ENCODE results near the gene DYRK1B.
"Not testable (repeated sequence)": the region's sequence is repeated elsewhere in the genome, so short reads cannot be mapped to it uniquely, and the experiment has no call there.

DYRK1B gene

GRCh38 chr19:39811064-39811463 lies 22.9 kb downstream of the DYRK1B start:
- no peak for DNase-seq (ENCODE audit: low read depth in 1 of 2, low spot score in 1 of 2)

DNA sequence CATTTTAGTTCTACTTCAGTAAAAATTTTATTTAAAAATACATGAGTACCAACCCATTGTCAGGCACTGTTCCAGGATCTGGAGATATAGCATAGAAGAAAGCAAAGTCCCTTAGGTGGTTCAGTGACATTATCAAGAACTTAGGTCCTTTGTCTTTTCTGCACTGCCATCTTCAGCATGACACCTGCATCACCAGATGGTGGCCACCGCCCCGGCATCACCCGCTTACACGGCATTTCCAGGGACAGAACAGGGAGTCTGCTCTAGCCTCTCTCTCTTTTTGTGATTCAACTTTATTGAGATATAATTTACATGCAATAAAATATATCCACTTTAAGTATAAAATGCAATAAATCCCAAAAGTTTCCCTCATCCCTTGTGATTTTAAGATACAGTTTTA lies 23.5 kb downstream of the DYRK1B start:
- no peak for DNase-seq (ENCODE audit: low read depth in 1 of 2, low spot score in 1 of 2)

DNA sequence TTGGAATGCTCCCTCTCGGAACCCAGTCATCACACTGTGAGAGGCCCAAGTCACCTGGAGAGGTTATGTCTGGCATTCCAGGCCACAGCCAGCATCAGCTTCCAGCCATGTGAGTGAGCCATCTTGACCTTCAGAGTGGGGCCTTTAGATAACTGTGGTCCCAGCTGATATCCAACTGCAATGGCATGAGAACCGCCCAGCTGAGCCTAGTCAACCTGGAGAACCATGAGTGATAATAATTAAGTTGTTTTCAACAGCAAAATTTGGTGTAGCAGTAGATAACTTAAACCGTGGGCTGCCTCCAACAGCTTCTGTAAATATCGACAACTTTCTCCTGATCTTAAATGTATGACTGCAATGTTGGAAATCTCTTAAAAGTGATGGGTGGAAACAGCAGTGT lies 24.6 kb downstream of the DYRK1B start:
- DNase-seq (ENCODE audit: low read depth in 1 of 2, low spot score in 1 of 2): no peak

DNA sequence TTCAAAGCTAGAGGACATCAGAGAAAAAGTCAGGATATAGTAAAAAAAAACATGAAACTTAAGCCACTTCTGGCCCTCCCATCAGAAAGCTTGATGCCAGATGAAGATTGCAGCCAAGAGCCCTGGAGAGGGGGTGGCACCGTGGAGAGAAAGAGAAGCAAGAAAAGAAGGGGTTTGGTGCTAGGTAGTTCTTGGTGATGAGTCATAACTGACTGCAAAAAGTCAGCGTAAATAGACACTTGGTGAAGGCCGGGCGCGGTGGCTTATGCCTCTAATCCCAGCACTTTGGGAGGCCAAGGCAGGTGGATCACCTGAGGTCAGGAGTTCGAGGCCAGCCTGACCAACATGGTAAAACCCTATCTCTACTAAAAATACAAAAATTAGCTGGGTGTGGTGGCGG lies 25.3 kb downstream of the DYRK1B start:
- DNase-seq (ENCODE audit: low read depth in 1 of 2, low spot score in 1 of 2): not testable (repeated sequence)

GRCh38 chr19:39807846-39808364 lies 26.1 kb downstream of the DYRK1B start:
- no peak for DNase-seq (ENCODE audit: low read depth in 1 of 2, low spot score in 1 of 2)

DNA sequence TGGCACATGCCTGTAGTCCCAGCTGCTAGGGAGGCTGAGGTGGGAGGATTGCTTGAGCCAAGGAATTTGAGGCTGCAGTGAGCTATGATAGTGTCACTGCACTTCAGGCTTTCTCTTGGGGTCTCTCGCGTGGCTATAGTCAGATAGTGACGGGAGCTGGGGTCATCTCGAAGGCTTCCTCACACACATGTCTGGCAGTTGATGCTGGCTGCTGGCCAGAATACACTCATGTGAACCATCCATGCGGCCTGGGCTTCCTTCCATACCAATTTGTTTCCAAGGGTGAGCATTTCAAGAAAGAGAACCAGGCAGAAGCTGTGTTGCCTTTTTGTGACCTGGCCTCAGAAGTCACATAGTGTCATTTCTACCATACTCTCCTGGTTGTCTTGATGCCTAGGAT lies 28.9 kb downstream of the DYRK1B start:
- DNase-seq (ENCODE audit: low read depth in 1 of 2, low spot score in 1 of 2): no peak

- DNase-seq (ENCODE audit: low read depth in 1 of 2, low spot score in 1 of 2): no peak
Observed at GRCh38 chr19:39802958-39803357, 31.0 kb downstream of the DYRK1B start.

DNA sequence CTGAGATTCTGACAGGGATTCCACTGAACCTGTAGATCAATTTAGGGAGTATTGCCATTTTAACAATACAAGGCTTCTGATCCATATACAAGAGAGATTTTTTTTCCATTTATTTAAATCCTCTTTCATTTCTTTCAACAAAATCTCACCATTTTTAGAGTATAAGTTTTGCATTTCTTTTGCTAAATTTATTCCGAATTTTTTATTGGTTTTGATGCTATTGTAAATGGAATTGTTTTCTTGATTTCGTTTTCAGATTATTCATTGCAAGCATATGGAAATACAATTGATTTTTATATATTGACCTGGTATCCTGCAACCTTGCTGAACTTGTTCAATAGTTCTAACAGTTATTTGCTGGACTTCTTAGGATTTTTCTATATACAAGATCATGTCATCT lies 36.9 kb downstream of the DYRK1B start:
- no peak for DNase-seq (ENCODE audit: low read depth in 1 of 2, low spot score in 1 of 2)

DNA sequence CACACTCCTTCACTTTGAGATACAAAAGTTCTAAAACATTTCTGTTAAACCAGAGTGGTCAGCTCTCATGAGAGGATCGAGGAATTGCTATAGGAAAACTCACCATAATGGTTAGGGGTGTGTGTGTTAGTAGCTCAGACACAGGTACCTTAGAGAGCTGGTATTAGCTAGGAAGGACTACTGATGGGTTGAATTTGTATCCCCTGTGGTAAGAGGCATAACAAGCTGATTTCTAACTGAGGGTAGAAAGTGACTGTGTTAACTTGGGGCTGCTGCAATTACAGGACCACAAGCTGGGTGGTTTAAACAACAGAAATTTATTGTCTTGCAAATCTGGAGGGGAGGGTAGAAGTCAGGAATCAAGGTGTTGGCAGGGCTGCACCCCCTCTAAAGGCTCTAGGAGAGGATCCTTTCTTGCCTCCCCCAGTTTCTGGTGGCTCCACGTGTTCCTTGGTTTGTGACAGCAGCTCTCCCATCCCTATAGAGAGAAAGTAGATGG lies 37.9 kb downstream of the DYRK1B start:
- DNase-seq (ENCODE audit: low read depth in 1 of 2, low spot score in 1 of 2): no peak

GRCh38 chr19:39795001-39795400 lies 39.0 kb downstream of the DYRK1B start:
- no peak for DNase-seq (ENCODE audit: low read depth in 1 of 2, low spot score in 1 of 2)

- DNase-seq (ENCODE audit: low read depth in 1 of 2, low spot score in 1 of 2): peak; percentile 59 to 69
Observed at GRCh38 chr19:39792999-39793546, 40.9 kb downstream of the DYRK1B start.

DNA sequence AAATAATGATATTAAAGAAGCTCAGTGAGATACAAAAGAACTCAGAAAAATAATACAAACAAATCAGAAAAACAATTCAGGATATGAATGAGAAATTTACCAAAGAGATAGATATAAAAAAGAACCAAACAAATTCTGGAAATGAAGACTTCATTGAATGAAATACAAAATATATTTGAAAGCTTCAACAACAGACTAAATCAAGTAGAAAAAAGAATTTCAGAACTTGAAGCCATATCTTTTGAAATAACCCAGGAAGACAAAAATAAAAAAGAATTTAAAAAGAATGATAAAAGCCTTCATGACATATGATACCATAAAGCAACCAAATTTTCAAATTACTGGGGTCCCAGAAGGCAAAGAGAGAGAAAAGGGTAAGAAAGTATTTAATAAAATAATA lies 45.7 kb downstream of the DYRK1B start:
- no peak for DNase-seq (ENCODE audit: low read depth in 1 of 2, low spot score in 1 of 2)

- no peak for DNase-seq (ENCODE audit: low read depth in 1 of 2, low spot score in 1 of 2)
Observed at GRCh38 chr19:39780894-39781293, 53.1 kb downstream of the DYRK1B start.

DNA sequence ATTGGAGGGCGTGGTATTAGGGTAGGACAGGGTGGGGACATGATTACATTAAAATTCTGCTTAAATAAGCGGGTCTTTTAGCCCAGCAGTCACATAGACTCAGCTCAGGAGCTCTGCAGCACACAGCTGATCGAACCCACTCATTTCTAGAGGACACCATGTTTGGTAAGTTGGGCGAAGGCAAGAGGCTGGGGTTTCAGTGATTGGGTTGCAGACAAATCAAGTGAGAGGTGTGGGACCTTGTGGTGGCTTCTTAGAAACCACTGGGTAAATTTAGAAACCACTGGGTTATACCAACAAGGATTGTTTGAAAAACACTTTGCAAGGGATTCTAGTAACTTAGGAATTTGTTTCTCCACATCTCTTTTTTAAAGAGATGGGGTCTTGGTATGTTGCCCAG lies 55.2 kb downstream of the DYRK1B start, which contains the start of gene LEUTX:
TSS of gene LEUTX (plus strand) at position 92 of the 400 bp plus-strand sequence. CDS start at position 159, 67 bp downstream.
- DNase-seq (ENCODE audit: low read depth in 1 of 2, low spot score in 1 of 2): no peak
